Activated CD8-positive, alpha-beta memory T cell treated with anti-CD3 and anti-CD28 coated beads for 24 hours (primary cell): ENCODE data around the gene FGF12.
"Not testable (repeated sequence)": the region's sequence is repeated elsewhere in the genome, so short reads cannot be mapped to it uniquely, and the experiment has no call there.

ENCODE experiments used
- DNase-seq: peaks from one replicate; pipeline ENCODE4 v3.0.0-alpha.2; 2020

Gene FGF12

GRCh38 chr3:192727032-192727847, at the start of gene FGF12:
FGF12 (minus strand) TSS chr3:192727541.
- DNase-seq, result no peak

- not testable (repeated sequence) for DNase-seq
Measured at GRCh38 chr3:192774341-192774740, 47.0 kb upstream of the FGF12 start.

- no peak for DNase-seq
Measured at GRCh38 chr3:192772240-192772894, 45.0 kb upstream of the FGF12 start.

- DNase-seq, result no peak
Measured at GRCh38 chr3:192758654-192759053, 31.3 kb upstream of the FGF12 start.

GRCh38 chr3:192751148-192751547, 23.8 kb upstream of the FGF12 start:
- DNase-seq, result no peak

GRCh38 chr3:192750201-192750600, 22.9 kb upstream of the FGF12 start:
- DNase-seq, result no peak

GRCh38 chr3:192747746-192748145, 20.4 kb upstream of the FGF12 start:
- no peak for DNase-seq

- DNase-seq, result no peak
Measured at GRCh38 chr3:192747145-192747544, 19.8 kb upstream of the FGF12 start.

- no peak for DNase-seq
Measured at GRCh38 chr3:192745150-192745549, 17.8 kb upstream of the FGF12 start.

- DNase-seq, result not testable (repeated sequence)
Measured at GRCh38 chr3:192744604-192745003, 17.3 kb upstream of the FGF12 start.

- DNase-seq, result no peak
Measured at GRCh38 chr3:192737506-192737905, 10.2 kb upstream of the FGF12 start.

- no peak for DNase-seq
Measured at GRCh38 chr3:192731233-192731632, 3.9 kb upstream of the FGF12 start.

- DNase-seq, result no peak
Measured at GRCh38 chr3:192726385-192726784, 956 bp downstream of the FGF12 start.

- no peak for DNase-seq
Measured at GRCh38 chr3:192719964-192720363, 7.4 kb downstream of the FGF12 start.

GRCh38 chr3:192718156-192718555, 9.2 kb downstream of the FGF12 start:
- no peak for DNase-seq

- DNase-seq, result no peak
Measured at GRCh38 chr3:192715126-192715525, 12.2 kb downstream of the FGF12 start.

- DNase-seq, result not testable (repeated sequence)
Measured at GRCh38 chr3:192711126-192711525, 16.2 kb downstream of the FGF12 start.

GRCh38 chr3:192710366-192710765, 17.0 kb downstream of the FGF12 start:
- DNase-seq, result no peak

GRCh38 chr3:192706272-192706671, 21.1 kb downstream of the FGF12 start:
- no peak for DNase-seq

GRCh38 chr3:192700885-192701284, 26.5 kb downstream of the FGF12 start:
- DNase-seq, result no peak

GRCh38 chr3:192696943-192697587, 30.3 kb downstream of the FGF12 start:
- DNase-seq, result no peak

GRCh38 chr3:192687488-192688152, 39.7 kb downstream of the FGF12 start:
- no peak for DNase-seq

- DNase-seq, result no peak
Measured at GRCh38 chr3:192685801-192686200, 41.5 kb downstream of the FGF12 start.
